NCI-H526 treated with DMSO at 0.1 percent for 48 hours (cell line): ENCODE results near the gene IFNA10.
"Not testable (repeated sequence)": the region's sequence is repeated elsewhere in the genome, so short reads cannot be mapped to it uniquely, and the experiment has no call there.

Source experiments
- DNase-seq: peaks from one replicate; lab custom pipeline; 2025; lab: John Stamatoyannopoulos, UW

Gene IFNA10

GRCh38 chr9:21207043-21207442 lies at the start of gene IFNA10:
Gene IFNA10, minus strand, starts transcription at chr9:21207143. Its CDS starts 46 bp downstream, at chr9:21207097.
- DNase-seq = not testable (repeated sequence)

- DNase-seq = no peak
Observed at GRCh38 chr9:21255538-21256212, 48.7 kb upstream of the IFNA10 start.

- no peak for DNase-seq
Observed at GRCh38 chr9:21252721-21253547, 46.0 kb upstream of the IFNA10 start.

GRCh38 chr9:21251638-21252037 lies 44.7 kb upstream of the IFNA10 start:
- no peak for DNase-seq

GRCh38 chr9:21251190-21251589 lies 44.2 kb upstream of the IFNA10 start:
- no peak for DNase-seq

GRCh38 chr9:21244836-21245235 lies 37.9 kb upstream of the IFNA10 start:
- no peak for DNase-seq

- no peak for DNase-seq
Observed at GRCh38 chr9:21239911-21240310, 33.0 kb upstream of the IFNA10 start, which contains the start of gene IFNA14. Gene IFNA14, minus strand, starts transcription at chr9:21240005. Its CDS starts 70 bp downstream, at chr9:21239935.

GRCh38 chr9:21236360-21236714 lies 29.4 kb upstream of the IFNA10 start:
- DNase-seq = not testable (repeated sequence)

GRCh38 chr9:21235468-21236359 lies 28.8 kb upstream of the IFNA10 start:
- DNase-seq = peak; percentile 18

GRCh38 chr9:21234153-21234687 lies 27.3 kb upstream of the IFNA10 start:
- DNase-seq = no peak

- DNase-seq = no peak
Observed at GRCh38 chr9:21233258-21233657, 26.3 kb upstream of the IFNA10 start.

- no peak for DNase-seq
Observed at GRCh38 chr9:21228122-21228521, 21.2 kb upstream of the IFNA10 start, which contains the start of gene IFNA17. Gene IFNA17, minus strand, starts transcription at chr9:21228222. Its CDS starts 49 bp downstream, at chr9:21228173.

GRCh38 chr9:21217211-21217610 lies 10.3 kb upstream of the IFNA10 start, which contains the start of gene IFNA16:
Gene IFNA16, minus strand, starts transcription at chr9:21217311. Its CDS starts 6 bp downstream, at chr9:21217305.
- not testable (repeated sequence) for DNase-seq

- DNase-seq = not testable (repeated sequence)
Observed at GRCh38 chr9:21213411-21214326, 6.7 kb upstream of the IFNA10 start.

GRCh38 chr9:21212160-21212559 lies 5.2 kb upstream of the IFNA10 start:
- not testable (repeated sequence) for DNase-seq

- DNase-seq = not testable (repeated sequence)
Observed at GRCh38 chr9:21210782-21211181, 3.8 kb upstream of the IFNA10 start.

- no peak for DNase-seq
Observed at GRCh38 chr9:21210311-21210710, 3.4 kb upstream of the IFNA10 start.

- no peak for DNase-seq
Observed at GRCh38 chr9:21205204-21205603, 1.7 kb downstream of the IFNA10 start.

GRCh38 chr9:21202105-21202504 lies 4.8 kb downstream of the IFNA10 start, which contains the start of gene IFNA7:
Gene IFNA7, minus strand, starts transcription at chr9:21202205. Its CDS starts 40 bp downstream, at chr9:21202165.
- not testable (repeated sequence) for DNase-seq
